NCI-H345 treated with DMSO at 0.1 percent for 48 hours (cell line): ENCODE measurements around the gene CD101.

Experiments used
- DNase-seq: peaks from one replicate; lab custom pipeline; 2025; ENCODE audit not compliant: unreplicated experiment; lab: John Stamatoyannopoulos, UW

Gene CD101

GRCh38 chr1:117013309-117013858 is 11.8 kb downstream of the CD101 start:
- DNase-seq: peak; percentile 23

GRCh38 chr1:117014209-117014608 is 12.6 kb downstream of the CD101 start:
- no peak for DNase-seq

GRCh38 chr1:117015724-117016123 is 14.2 kb downstream of the CD101 start:
- DNase-seq: no peak

- no peak for DNase-seq
These were observed 15.5 kb downstream of the CD101 start for GRCh38 chr1:117017062-117017461.

- no peak for DNase-seq
These were observed 16.1 kb downstream of the CD101 start for GRCh38 chr1:117017648-117018047.

GRCh38 chr1:117020526-117021156 is 19.1 kb downstream of the CD101 start:
- DNase-seq: no peak

- no peak for DNase-seq
These were observed 20.6 kb downstream of the CD101 start for GRCh38 chr1:117022114-117022513.

GRCh38 chr1:117025568-117025967 is 24.0 kb downstream of the CD101 start:
- DNase-seq: no peak

- DNase-seq: no peak
These were observed 24.8 kb downstream of the CD101 start for GRCh38 chr1:117026361-117026760.

- no peak for DNase-seq
These were observed 28.1 kb downstream of the CD101 start for GRCh38 chr1:117029685-117030084.

GRCh38 chr1:117030271-117030877 is 28.8 kb downstream of the CD101 start:
- no peak for DNase-seq

- no peak for DNase-seq
These were observed 30.7 kb downstream of the CD101 start for GRCh38 chr1:117032266-117032665.

GRCh38 chr1:117032681-117033539 is 31.4 kb downstream of the CD101 start:
- no peak for DNase-seq

GRCh38 chr1:117033772-117034171 is 32.2 kb downstream of the CD101 start:
- no peak for DNase-seq

GRCh38 chr1:117034791-117035290 is 33.3 kb downstream of the CD101 start:
- no peak for DNase-seq

GRCh38 chr1:117036018-117036461 is 34.5 kb downstream of the CD101 start:
- DNase-seq: no peak

GRCh38 chr1:117037802-117038201 is 36.2 kb downstream of the CD101 start:
- DNase-seq: no peak

- DNase-seq: no peak
These were observed 36.7 kb downstream of the CD101 start for GRCh38 chr1:117038236-117038635.

GRCh38 chr1:117044217-117044616 is 42.7 kb downstream of the CD101 start:
- no peak for DNase-seq

- DNase-seq: no peak
These were observed 44.1 kb downstream of the CD101 start for GRCh38 chr1:117045644-117046043.

- DNase-seq: peak; percentile 54
These were observed 45.2 kb downstream of the CD101 start for GRCh38 chr1:117046781-117047180.
